OCI-LY7 (cell line): ENCODE measurements around the gene LRP2.

ENCODE experiments used
- CTCF ChIP-seq: fragments of 200-600 bp; sonication (generic); conservative IDR thresholded peaks from 2 replicates; pipeline ENCODE4 v1.5.1; 2014; ENCODE audit warnings: mild to moderate bottlenecking, antibody characterized with exemption, low read length, moderate library complexity, mixed read lengths
- EZH2phosphoT487 ChIP-seq: fragments of 200-600 bp; sonication (generic); IDR thresholded peaks from 2 replicates; pipeline ENCODE4 v1.6.1; 2018; ENCODE audit warnings: low read depth, borderline replicate concordance, mild to moderate bottlenecking, mixed run types, antibody characterized with exemption, low read length, moderate library complexity, mixed read lengths

DNA sequence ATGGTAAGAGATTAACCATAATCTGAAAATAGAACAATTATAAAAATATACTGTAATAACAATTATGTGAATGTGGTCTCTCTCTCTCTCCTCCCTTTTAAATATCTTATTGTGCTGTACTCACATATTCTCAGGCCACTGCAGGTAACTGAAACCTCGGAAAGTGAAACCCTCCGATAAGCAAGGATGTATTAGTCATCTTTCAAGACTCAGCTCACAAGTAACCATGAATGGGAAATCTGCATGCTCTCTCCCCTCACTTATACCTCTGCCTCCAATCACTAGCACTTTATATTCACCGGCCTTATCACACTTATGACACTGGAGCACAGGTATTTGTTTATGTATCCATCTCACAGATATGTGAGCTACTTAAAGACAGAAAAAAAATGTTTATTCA, 139.7 kb downstream of the LRP2 start:
- TF ChIP-seq CTCF (no peak), EZH2phosphoT487 (no peak)
